Stromal cell of bone marrow (primary cell): Measurements from ENCODE around the gene FAU.
"Not testable (repeated sequence)": the region's sequence is repeated elsewhere in the genome, so short reads cannot be mapped to it uniquely, and the experiment has no call there.

Experiments
- DNase-seq: peaks from one replicate; pipeline ENCODE4 v3.0.0-alpha.2; 2012; ENCODE audit warnings: low read depth

Gene FAU

DNA sequence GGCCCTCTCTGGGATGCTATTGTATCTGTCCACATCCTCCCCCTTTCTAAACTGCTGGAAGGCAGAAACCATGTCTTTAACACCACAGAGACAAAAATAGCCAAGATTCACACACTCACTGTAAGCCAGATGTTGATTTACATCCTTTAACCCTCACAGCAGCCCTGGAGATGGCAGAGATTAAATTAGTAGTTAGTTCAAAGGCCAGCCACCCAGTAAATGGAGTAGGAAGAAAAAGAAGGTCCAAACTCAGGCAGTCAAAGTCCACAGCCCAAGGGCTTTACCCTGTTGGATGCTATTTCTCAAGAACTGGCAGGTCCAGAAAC, 2.3 kb downstream of the FAU start:
- no peak for DNase-seq

DNA sequence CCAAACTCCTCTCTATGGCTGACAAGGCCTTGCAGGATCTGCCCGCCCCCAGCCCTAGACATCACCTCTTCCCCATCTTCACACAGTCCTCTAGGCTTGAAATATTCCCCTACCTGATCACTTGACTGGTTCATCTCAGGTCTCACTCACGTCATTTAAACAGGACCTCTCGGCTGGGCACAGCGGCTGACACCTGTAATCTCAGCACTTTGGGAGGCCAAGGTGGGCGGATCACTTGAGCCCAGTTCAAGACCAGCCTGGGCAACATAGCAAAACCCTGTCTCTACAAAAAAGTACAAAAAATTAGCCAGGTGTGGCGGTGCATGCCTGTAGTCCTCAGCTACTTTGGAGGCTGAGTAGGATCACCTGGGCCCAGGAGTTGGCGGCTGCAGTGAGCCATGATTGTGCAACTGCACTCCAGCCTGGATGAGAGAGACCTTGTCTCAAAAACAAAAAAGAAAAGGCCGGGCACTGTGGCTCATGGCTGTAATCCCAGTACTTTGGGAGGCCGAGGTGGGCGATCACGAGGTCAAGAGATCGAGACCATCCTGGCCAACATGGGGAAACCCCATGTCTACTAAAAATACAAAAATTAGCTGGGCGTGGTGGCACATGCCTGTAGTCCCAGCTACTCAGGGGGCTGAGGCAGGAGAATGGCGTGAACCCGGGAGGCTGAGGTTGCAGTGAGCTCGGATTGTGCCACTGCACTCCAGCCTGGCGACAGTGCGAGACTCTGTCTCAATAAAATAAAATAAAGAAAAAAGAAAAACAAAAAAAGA, 2.9 kb downstream of the FAU start:
- DNase-seq, result not testable (repeated sequence)

DNA sequence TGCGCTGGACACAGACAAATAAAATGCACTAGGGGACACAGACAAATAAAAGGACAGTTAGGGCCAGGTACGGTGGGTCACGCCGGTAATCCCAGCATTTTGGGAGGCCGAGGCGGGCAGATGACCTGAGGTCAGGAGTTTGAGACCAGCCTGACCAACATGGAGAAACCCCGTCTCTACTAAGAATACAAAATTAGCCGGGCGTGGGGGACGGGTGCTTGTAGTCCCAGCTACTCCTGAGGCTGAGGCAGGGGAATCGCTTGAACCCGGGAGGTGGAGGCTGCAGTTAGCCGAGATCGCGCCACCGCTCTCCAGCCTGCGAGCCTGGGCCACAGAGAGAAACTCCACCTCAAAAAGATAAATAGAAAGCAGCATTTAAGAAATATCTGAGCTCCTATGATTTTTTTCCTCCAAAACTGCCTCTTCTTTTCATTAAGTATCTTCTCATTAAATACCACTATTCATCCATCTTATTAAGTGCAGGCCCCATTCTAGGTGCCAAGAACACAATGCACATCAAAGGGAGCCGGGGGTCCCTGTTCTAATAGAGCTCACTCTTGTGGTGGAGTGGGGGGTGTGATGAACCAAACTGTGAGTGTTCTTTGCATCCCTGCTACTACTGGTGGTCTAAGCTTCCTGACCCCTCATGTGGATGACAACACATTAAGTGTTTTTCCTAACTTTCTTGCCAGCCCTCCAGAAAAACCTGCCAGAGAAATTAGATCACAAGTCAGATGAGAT, 3.7 kb downstream of the FAU start:
- no peak for DNase-seq

DNA sequence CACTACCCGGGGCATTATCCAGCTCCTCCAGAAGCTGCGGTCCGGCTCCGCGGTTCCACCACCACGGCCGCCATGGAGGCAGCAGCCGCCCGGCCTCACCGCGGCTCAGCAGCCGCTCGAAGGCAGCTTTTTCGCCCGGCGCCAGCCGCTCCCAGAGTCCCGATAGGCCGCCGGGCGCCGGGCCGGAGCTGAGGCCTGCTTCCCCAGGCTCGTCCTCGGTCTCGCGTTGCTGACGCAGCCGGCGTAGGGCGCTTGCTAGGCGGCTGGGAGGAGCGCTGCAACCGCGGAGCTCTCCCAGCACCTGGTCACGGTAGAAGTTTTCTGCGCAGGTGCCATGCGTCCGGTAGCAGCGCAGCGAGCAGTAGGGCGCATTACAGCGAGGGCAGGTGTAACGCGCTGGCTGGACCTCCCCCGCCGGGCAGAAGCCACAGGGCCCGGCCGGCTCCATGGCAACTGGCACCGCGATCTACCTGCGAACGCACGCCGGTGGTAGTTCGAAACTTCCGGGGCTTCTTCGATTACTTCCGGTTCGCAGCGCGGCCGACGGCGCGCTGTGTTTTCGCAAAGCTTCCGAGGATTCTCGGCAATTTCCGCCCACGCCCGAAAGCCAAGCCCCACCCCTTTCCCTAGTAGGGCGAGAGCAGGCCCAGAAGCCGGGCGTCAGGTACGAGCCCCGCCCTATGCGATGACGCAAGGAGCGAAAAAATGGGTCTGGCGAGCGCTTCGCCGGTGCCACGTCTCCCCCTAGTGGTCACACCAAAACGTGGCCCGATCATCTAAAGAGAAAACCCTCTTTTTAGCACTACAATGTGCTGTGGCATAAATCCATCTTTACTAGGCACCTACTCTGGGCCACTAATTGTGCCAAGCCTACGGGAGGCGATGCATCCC, 4.5 kb downstream of the FAU start, which contains the start of gene ZNHIT2:
Gene ZNHIT2, minus strand, starts transcription at position 496 of the 891 bp plus-strand sequence. Its CDS starts 48 bp downstream, at position 448.
- peak; percentile 96 for DNase-seq

DNA sequence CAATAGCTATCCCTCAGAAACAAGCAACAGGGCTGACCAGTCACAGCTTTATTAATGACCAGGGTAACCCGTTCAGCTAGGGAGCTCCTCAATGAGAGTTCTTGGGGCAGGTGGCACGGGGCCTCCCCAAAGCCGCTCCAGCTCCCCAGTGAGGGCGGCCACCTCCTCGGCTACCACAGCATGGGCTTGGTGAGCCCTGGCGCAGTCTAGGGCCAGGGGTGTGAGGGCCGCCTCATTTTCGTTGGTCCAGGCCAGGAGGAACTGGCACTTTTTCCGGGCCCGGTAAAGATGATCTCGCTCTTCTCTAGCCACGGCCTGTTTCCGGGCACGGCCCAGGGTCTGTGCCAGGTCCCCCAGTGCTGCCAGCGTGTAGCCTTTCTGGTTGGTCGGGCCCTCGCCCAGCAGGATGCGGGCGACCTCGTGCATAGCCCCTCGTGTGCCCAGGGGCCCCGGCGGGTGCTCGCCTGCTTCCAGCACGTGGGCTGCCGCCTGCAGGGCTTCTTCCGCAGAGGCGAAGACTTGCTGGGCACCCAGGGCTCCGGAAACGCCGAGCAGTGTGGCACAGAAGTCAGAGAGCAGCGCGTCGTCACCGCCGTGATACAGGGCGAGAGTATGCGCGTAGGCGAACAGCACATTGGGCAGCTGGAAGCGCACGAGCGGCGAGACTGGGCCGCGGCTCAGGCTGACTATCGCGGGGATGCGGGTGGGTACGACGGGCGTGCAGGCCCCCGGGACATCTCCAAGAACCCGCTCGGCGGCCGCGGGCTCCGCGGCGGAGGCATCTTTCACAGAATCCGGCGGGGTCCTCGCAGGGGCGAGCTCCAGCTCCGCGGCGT, 5.3 kb downstream of the FAU start:
- DNase-seq, result no peak

DNA sequence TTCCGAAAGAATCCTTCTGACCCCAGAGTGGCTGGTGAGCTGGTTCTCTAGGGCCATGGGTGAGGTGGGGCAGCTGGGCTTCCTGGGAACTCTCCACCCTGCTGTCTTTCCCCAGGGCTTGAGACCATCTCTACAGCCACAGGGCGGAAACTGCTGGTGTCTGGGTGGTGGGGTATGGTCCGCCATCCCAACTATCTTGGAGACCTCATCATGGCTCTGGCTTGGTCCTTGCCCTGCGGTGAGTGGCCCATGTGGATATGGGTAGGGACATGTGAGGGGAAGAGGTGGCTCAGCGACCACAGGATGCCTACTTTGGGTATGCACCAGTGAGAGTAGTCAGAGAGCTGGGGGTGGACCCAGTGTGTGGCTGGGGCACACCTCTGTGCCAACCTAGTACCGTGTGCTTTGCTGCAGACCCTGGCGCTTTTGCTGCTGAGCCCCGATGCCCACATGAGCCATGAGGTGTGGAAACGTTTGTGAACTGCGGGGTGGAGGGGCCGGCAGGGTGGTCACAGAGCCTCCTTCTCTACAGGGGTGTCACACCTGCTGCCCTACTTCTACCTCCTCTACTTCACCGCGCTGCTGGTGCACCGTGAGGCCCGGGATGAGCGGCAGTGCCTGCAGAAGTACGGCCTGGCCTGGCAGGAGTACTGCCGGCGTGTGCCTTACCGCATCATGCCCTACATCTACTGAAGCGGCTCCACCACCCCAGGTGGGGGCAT, 6.4 kb downstream of the FAU start:
- DNase-seq, result no peak

DNA sequence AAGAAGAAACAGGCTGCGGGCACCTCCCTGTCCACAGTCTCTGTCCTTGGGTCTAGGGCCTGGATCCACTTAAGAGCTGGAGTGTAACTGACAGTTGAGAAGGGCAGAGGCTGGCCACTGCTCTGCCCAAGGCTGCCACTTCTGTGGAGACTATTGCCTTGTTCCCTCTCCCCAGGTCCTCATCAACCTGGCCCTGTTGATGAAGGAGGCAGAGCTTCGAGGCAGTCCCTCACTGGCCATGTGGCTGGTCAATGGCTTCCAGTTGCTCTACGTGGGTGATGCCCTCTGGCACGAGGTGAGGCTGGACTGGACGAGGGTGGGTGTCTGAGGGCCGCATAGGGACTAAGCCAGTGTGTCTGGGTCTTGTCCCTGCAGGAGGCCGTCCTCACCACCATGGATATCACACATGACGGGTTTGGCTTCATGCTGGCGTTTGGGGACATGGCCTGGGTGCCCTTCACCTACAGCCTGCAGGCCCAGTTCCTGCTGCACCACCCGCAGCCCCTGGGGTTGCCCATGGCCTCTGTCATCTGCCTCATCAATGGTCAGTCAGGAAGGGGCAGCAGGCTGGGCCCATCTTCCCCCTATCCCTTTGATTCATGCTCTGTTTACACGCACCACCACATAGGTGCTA, 7.3 kb downstream of the FAU start:
- DNase-seq, result no peak

DNA sequence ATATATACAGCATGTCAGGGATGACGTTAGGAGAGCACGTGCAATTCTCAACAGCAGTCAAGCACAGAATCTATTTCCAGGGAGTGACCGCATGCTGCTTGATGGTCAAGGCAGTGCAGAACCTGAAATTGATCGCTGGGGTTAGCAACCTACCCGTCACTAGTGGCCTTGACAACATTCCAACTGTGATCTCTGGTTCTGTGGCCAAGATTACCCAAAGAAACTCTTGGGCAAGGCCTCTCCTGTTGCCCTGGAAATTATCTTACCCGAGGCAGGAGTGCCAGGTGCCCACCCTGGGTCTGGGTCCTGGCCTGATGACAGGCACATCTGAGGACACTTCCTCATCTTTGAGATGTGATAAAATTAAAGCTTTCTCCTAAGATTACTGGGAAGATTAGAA, 8.1 kb downstream of the FAU start:
- no peak for DNase-seq

DNA sequence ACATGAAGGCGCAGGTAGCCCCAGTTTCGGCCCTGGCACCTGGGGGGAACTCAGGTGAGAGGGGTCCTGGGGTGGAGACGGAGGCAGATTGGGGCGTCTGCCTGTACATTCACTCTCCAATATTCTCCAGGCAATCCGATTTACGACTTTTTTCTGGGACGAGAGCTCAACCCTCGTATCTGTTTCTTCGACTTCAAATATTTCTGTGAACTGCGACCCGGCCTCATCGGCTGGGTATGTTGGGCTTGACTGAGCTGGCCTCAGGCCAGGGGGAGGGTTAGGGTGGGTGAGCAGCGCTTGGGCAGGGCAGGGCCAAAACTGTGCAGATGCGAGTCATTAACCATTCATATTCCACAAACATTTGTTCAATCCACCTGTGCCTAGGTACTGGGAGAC, 8.6 kb downstream of the FAU start:
- DNase-seq, result no peak

DNA sequence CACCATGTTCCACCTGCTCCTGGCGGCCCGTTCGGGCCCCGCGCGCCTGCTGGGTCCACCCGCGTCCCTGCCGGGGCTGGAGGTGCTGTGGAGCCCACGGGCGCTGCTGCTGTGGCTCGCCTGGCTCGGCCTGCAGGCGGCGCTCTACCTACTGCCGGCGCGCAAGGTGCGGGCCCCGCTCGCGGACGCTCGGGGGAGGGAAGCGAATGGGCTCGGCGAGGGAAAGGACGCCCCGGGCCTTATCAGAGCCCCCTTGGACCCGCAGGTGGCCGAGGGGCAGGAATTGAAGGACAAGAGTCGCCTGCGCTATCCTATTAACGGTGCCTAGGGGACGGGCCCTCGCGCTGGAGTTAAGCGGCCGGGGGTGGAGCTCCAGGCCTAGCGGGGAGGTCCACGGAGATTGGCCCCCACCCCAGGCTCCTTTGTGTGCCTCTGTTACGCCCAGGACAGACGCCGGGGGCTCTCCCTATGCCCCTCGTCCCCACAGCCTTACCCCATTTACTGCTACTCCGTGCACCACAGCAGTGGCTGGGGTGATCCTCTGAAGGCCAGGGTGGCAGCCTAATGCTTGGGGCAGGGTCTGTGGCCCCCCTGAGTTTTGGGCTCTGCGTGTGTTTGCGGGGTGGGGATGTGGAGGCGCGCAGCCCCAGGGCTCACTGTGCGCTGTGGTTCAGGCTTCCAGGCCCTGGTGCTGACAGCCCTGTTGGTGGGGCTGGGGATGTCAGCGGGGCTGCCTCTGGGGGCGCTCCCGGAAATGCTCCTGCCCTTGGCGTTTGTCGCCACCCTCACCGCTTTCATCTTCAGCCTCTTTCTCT, 9.2 kb downstream of the FAU start:
- no peak for DNase-seq

DNA sequence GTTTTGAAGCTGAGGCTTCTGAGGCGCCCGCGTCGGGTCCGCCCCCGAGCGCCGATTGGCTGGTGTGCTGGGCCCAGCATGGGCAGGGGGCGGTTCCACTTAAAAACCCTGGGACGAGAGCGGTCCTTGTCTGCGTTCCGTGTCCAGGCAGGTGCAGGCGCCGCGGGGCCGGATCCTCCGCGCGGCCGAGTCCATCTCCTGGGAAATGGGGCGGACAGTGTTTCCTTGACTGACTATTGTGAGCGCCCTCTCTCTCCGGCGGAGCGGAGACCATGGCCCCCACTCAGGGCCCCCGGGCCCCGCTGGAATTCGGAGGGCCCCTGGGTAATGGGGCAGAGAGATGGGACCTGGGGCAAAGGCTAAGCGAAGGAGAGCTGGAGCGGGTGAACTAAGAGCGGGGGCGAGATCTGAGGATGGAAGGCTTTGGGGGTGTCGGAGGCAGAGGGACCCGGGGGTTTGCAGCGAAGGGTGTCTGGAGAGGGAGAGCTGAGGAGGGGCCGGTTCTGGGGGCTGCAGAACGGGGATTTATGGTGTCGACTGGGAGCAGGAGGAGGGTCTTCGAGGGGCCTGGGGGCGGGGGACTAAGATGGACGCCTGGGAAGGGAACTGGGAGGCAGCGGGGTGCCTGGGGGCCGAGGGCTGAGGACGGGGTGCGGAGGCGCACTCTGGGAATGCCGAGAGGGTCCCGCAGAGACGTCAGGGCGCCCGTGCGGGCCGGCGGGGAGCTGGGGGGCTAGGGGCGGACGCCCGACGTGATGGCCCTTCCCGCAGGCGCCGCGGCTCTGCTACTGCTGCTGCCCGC, 10.0 kb downstream of the FAU start, which contains the start of gene TM7SF2:
Gene TM7SF2, plus strand, starts transcription at position 129 of the 802 bp plus-strand sequence. Its CDS starts 144 bp downstream, at position 273.
- peak; percentile 84 for DNase-seq

DNA sequence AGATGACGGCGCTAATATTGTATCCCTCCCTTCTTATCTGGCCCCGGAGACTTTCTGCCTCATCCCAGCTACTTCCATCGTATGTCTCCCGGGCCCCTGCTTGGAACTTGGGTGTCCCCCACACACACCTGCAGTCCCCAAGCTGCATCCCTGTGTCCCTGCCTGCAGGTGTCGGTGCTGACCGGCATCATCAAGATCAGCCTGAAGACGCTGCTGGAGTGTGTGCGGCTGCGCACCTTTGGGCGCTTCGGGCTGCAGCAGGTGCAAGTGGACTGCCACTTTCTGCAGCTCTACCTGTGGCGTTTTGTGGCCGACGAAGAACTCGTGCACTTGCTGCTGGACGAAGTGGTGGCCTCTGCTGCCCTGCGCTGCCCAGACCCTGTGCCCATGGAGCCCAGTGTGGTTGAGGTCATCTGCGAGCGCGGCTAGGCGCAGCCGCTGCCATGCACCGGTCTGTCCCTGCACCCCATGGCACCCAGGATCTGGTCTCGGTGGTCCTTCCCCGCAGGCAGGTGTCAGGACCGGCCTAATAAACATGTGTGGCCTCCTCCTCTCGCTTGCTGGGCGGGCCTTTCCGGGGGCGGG, 10.7 kb downstream of the FAU start:
- DNase-seq, result no peak

DNA sequence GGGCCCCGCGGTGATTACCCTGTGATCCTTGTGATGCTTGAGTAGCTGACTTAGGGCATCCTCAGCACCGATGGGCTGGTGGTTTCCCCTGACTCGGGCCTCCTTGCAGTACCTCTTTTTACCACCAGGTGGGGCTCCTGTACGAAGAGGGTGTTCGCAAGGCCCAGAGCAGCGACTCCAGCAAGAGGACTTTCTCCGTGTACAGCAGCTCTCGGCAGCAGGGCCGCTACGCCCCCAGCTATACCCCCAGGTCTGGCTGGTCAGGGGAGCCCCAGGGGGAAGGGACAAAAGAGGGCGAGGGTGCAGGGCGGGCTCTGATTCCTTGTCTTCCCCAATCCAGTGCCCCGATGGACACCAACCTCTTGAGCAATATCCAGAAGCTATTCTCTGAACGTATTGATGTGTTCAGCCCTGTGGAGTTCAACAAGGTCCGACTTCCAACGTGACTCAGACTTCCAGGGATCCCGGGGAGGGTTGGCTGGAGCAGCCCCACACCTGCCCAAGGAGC, 11.5 kb downstream of the FAU start:
- DNase-seq, result peak; percentile 54

DNA sequence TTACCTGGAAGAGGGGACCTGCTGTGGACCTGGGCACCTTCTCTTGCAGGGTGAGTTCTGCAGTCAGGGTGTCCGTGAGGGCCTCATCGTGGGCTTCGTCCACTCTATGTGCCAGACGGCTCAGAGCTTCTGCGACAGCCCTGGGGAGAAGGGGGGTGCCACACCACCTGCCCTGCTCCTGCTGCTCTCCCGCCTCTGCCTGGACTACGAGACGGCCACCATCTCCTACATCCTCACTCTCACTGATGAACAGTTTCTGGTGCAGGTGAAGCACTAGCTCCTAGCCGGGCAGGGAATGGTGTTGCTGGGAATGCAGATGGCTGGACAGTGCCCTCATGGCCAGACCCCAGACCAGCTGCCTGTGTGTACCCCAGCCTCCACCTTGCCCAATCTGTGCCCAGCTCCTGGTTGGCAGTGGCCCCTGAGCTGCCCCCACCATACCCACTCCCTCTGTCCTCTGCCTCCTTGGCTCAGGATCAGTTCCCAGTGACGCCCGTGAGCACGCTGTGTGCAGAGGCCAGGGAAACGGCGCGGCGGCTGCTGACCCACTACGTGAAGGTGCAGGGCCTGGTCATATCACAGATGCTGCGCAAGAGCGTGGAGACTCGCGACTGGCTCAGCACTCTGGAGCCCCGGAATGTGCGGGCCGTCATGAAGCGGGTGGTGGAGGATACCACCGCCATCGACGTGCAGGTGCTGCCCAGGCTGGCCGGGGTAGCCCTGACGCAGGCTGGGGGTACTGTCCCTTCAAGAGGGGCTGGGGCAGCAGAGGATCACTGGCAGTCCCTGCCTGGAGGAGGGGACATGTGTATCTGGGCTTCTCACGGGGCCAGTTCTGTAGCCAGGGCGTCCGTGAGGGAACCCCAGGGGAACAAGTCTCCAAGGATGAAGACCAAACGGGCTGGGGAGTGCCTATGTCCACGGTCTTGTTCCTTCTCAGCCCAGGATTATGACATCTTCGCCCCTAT, 12.4 kb downstream of the FAU start:
- DNase-seq, result no peak

DNA sequence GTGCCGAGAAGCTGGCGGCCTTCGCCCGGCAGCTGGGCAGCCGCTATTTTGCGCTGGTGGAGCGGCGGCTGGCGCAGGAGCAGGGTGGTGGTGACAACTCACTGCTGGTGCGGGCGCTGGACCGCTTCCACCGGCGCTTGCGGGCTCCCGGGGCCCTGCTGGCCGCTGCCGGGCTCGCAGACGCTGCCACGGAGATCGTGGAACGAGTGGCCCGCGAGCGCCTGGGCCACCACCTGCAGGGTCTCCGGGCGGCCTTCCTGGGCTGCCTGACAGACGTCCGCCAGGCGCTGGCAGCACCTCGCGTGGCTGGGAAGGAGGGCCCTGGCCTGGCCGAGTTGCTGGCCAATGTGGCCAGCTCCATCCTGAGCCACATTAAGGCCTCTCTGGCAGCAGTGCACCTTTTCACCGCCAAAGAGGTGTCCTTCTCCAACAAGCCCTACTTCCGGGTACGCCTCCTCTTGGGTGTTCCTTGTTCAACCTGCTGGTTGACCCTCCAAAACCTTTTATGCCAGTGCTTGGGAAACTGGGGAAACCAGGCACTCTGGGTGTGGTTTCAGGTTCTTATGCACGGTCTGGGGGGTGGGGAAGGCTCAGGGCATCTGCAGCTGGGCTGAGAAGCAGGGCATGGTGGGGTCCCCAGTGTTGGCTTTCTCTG, 13.3 kb downstream of the FAU start:
- no peak for DNase-seq

DNA sequence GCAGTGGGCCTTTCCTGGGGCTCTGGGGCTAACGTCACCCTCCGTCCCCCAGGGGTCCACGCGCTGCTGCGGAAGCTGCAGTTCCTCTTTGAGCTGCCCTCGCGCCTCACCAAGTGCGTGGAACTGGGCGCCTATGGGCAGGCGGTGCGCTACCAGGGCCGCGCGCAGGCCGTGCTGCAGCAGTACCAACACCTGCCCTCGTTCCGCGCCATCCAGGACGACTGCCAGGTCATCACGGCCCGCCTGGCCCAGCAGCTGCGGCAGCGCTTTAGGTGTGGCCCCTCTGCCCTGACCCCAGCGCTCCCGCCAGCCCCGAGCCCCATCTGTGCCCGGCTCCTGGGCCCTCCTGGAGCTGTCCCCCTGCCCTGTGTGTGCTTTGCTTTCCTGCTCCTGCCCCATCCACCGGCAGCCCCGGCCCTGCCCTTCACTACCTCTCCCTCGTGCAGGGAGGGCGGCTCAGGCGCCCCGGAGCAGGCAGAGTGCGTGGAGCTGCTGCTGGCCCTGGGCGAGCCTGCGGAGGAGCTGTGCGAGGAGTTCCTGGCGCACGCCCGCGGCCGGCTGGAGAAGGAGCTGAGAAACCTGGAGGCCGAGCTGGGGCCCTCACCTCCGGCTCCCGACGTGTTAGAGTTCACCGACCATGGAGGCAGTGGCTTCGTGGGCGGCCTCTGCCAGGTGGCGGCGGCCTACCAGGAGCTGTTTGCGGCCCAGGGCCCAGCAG, 14.0 kb downstream of the FAU start:
- DNase-seq, result no peak
